ENCODE measurements around the gene KDM4B. TPM values are rescaled to one million over a fixed set of nuclear protein-coding genes. Genes with fewer than 3 reads are reported as not detected.

Gene KDM4B
- total and polyA plus RNA-seq, 10 of the 15 experiments (the other 5 are each of a cell fraction or from before 2014, with no cell fraction given), result 0.47 to 49.6 (median 16.2) TPM

DNA sequence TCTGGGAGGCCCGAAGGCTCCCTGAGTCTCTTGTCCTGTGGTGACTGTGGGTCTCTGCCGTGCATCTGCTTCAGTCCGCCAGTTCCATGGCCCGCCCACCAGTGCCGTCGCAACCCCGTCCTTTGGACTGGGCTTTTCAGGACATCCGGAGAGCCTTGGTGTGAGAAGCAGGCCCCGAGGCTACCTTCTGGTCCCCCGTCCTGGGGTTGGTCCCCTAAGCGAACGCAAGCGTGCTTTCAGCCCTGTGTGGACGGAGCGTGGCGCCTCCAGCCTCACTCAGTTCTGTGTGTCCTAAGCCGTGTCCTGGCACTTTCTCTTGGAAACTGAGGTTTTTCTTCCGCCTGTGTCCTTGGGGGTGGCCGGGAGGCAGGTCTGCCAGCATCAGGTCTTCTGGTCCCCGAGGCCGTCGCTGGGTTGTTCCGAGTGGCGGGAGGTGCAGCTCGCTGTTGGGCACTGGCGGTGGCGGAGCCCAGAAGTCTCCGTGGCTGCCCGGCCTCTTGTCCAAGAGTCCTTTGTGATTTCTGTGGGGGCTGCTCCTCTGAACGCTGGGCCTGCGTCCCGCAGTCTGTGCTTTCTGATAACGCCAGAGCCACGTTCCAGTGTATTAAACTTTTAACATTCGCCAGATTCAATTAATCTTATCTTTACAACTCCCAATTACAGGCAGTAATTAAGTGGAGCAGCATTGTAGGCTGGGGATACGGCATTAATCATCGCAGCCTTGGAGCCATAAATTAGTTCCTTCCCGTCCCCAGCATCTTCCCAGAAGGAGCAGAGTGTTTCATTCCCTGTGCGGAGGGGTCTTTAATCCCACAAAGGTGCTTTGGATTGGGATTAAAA lies 99.5 kb downstream of the KDM4B start:
- RAD21 ChIA-PET (ENCODE audit: unreplicated experiment), result no interaction called here
- no peak overlapping the region for H3K4me3 ChIP-seq
- SMC1A ChIA-PET (ENCODE audit: uncharacterized antibody, unreplicated experiment), result no interaction called here
- H3K4me1 ChIP-seq (ENCODE audit: control insufficient read depth, insufficient read depth, low read length), result no peaks in the 10 kb centered on the region
- H3K79me2 ChIP-seq (ENCODE audit: control insufficient read depth, insufficient read depth, low read length), result no peaks in the 10 kb centered on the region
- TF ChIP-seq, protein P1, sequence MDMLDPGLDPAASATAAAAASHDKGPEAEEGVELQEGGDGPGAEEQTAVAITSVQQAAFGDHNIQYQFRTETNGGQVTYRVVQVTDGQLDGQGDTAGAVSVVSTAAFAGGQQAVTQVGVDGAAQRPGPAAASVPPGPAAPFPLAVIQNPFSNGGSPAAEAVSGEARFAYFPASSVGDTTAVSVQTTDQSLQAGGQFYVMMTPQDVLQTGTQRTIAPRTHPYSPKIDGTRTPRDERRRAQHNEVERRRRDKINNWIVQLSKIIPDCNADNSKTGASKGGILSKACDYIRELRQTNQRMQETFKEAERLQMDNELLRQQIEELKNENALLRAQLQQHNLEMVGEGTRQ (IDR thresholded peaks at IDR 0.05; ENCODE audit: borderline replicate concordance, low read depth, low read length), result no peak
- WGBS (ENCODE audit: insufficient coverage, insufficient replicate concordance, low lambda C conversion rate, missing lambda C conversion rate), result 98% methylated on average over 37 of the region's 39 CpGs
- no peak overlapping the region for H3K27ac ChIP-seq (ENCODE audit: control insufficient read depth, insufficient read depth)
- intact Hi-C loops (cut with micrococcal nuclease; ENCODE audit: unreplicated experiment) (no loop called here), in situ Hi-C loops (cut with MboI) (no loop called here)
- DNase-seq (ENCODE audit: low read depth, low spot score) (no peak), FAIRE-seq (no peak), ATAC-seq (no peak)
- H3K27me3 ChIP-seq (replicated peaks in 1 of 2; ENCODE audit: control insufficient read depth in 2 of 2, insufficient read depth in 2 of 2, low read length in 1 of 2), result no peaks in the 10 kb centered on the region
- H3K9ac ChIP-seq (ENCODE audit: control insufficient read depth, insufficient read depth, low read length), result no peak overlapping the region
- CTCF ChIA-PET, result no interaction called here
- no peak overlapping the region for H3K4me2 ChIP-seq (ENCODE audit: control insufficient read depth, insufficient read depth)
- H3K9me3 ChIP-seq (replicated peaks; ENCODE audit: control insufficient read depth, insufficient read depth, low read length), result no peaks in the 10 kb centered on the region
- no peak overlapping the region for H2AFZ ChIP-seq (ENCODE audit: control insufficient read depth, low read depth, low read length)
- no peaks in the 10 kb centered on the region; the same call in 1 of the 2 replicates for H4K20me1 ChIP-seq (ENCODE audit: control insufficient read depth, insufficient read depth)
- no TSS peak for BruUV-seq (replicated peaks)
- H3K36me3 ChIP-seq (ENCODE audit: control insufficient read depth in 2 of 2, insufficient read depth in 2 of 2, low read length in 1 of 2), result peaks cover 1 to 4% of the 10 kb centered on the region in 2 experiments; a peak in 3 of 4 replicates
- POLR2A ChIA-PET, result no interaction called here

DNA sequence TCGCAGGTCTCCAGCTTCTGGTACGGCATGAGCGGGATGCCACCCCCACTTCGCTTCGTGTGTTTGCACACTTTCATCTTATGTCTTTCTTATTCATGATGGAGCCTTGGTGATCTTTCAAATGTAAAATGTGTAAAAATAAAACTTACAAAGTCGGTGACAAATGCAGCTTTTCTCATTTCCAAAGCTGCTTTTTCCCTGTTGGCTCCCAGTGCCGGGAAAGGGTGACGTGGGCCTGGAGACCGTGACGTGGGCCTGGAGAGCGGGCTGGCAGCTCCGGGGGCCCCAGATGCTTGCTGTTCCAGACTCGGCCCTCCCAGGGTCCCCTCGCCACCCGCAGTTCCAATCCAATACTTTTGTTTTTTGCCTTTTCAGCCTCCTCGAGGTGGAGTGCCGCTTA lies 101.4 kb downstream of the KDM4B start:
- H4K20me1 ChIP-seq (ENCODE audit: control insufficient read depth, insufficient read depth), result no peaks in the 10 kb centered on the region; the same call in 1 of the 2 replicates
- ChIA-PET SMC1A (ENCODE audit: uncharacterized antibody, unreplicated experiment) (no interaction called here), RAD21 (ENCODE audit: unreplicated experiment) (no interaction called here), CTCF (no interaction called here), POLR2A (no interaction called here)
- BruUV-seq (replicated peaks), result no TSS peak
- no peak overlapping the region for H3K4me2 ChIP-seq (ENCODE audit: control insufficient read depth, insufficient read depth)
- no peaks in the 10 kb centered on the region for H3K4me1 ChIP-seq (ENCODE audit: control insufficient read depth, insufficient read depth, low read length)
- H3K4me3 ChIP-seq, result no peak overlapping the region
- no peak overlapping the region for H2AFZ ChIP-seq (ENCODE audit: control insufficient read depth, low read depth, low read length)
- H3K79me2 ChIP-seq (ENCODE audit: control insufficient read depth, insufficient read depth, low read length), result no peaks in the 10 kb centered on the region
- 85% methylated on average over 17 of the region's 17 CpGs for WGBS (ENCODE audit: insufficient coverage, insufficient replicate concordance, low lambda C conversion rate, missing lambda C conversion rate)
- ATAC-seq, result no peak
- H3K9me3 ChIP-seq (replicated peaks; ENCODE audit: control insufficient read depth, insufficient read depth, low read length), result no peaks in the 10 kb centered on the region
- H3K27ac ChIP-seq (ENCODE audit: control insufficient read depth, insufficient read depth), result no peak overlapping the region
- no peak for FAIRE-seq
- H3K9ac ChIP-seq (ENCODE audit: control insufficient read depth, insufficient read depth, low read length), result no peak overlapping the region
- peaks cover 0 to 1% of the 10 kb centered on the region in 2 experiments; a peak in 3 of 4 replicates for H3K36me3 ChIP-seq (ENCODE audit: control insufficient read depth in 2 of 2, insufficient read depth in 2 of 2, low read length in 1 of 2)
- intact Hi-C loops (cut with micrococcal nuclease; ENCODE audit: unreplicated experiment), result no loop called here
- in situ Hi-C loops (cut with MboI), result no loop called here
- no peaks in the 10 kb centered on the region for H3K27me3 ChIP-seq (replicated peaks in 1 of 2; ENCODE audit: control insufficient read depth in 2 of 2, insufficient read depth in 2 of 2, low read length in 1 of 2)
- no peak for DNase-seq (ENCODE audit: low read depth, low spot score)
- TF ChIP-seq CHD2 (IDR thresholded peaks at IDR 0.05; ENCODE audit: borderline replicate concordance, low read depth, low read length), result no peak
- no peak for TF ChIP-seq TBL1XR1 (IDR thresholded peaks at IDR 0.05; ENCODE audit: low read depth, low read length)
- TF ChIP-seq, protein P2, sequence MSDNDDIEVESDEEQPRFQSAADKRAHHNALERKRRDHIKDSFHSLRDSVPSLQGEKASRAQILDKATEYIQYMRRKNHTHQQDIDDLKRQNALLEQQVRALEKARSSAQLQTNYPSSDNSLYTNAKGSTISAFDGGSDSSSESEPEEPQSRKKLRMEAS (IDR thresholded peaks at IDR 0.05; ENCODE audit: low read depth, low read length), result no peak
- no peak for TF ChIP-seq BMI1 (IDR thresholded peaks at IDR 0.05; ENCODE audit: borderline replicate concordance)
- TF ChIP-seq, protein P3, sequence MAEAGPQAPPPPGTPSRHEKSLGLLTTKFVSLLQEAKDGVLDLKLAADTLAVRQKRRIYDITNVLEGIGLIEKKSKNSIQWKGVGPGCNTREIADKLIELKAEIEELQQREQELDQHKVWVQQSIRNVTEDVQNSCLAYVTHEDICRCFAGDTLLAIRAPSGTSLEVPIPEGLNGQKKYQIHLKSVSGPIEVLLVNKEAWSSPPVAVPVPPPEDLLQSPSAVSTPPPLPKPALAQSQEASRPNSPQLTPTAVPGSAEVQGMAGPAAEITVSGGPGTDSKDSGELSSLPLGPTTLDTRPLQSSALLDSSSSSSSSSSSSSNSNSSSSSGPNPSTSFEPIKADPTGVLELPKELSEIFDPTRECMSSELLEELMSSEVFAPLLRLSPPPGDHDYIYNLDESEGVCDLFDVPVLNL (IDR thresholded peaks at IDR 0.05; ENCODE audit: low read depth, low read length), result no peak
- TF ChIP-seq KAT2A (conservative IDR thresholded peaks at IDR 0.05; ENCODE audit: control insufficient read depth, low read depth, low read length), result no peak
- no peak for TF ChIP-seq SUZ12 (IDR thresholded peaks at IDR 0.05; ENCODE audit: unreplicated experiment)
- TF ChIP-seq, protein P4, sequence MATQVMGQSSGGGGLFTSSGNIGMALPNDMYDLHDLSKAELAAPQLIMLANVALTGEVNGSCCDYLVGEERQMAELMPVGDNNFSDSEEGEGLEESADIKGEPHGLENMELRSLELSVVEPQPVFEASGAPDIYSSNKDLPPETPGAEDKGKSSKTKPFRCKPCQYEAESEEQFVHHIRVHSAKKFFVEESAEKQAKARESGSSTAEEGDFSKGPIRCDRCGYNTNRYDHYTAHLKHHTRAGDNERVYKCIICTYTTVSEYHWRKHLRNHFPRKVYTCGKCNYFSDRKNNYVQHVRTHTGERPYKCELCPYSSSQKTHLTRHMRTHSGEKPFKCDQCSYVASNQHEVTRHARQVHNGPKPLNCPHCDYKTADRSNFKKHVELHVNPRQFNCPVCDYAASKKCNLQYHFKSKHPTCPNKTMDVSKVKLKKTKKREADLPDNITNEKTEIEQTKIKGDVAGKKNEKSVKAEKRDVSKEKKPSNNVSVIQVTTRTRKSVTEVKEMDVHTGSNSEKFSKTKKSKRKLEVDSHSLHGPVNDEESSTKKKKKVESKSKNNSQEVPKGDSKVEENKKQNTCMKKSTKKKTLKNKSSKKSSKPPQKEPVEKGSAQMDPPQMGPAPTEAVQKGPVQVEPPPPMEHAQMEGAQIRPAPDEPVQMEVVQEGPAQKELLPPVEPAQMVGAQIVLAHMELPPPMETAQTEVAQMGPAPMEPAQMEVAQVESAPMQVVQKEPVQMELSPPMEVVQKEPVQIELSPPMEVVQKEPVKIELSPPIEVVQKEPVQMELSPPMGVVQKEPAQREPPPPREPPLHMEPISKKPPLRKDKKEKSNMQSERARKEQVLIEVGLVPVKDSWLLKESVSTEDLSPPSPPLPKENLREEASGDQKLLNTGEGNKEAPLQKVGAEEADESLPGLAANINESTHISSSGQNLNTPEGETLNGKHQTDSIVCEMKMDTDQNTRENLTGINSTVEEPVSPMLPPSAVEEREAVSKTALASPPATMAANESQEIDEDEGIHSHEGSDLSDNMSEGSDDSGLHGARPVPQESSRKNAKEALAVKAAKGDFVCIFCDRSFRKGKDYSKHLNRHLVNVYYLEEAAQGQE (IDR thresholded peaks at IDR 0.05; ENCODE audit: low read depth, low read length), result no peak
- TF ChIP-seq JUND (IDR thresholded peaks at IDR 0.05; ENCODE audit: low read depth, low read length), result no peak

All from GM12878 (cell line).